PC-3 (cell line): ENCODE data around the gene CSN3.

Source experiments
- EZH2 ChIP-seq: fragments of 300-600 bp; sonication (generic); IDR thresholded peaks from one replicate; pipeline ENCODE4 v1.6.1; 2017; ENCODE audit warnings: antibody characterized with exemption, mild to moderate bottlenecking, low read length; ENCODE audit not compliant: unreplicated experiment
- TF ChIP-seq, protein P1 (sequence below): fragments of 300-600 bp; sonication (generic); conservative IDR thresholded peaks from 2 replicates; pipeline ENCODE4 v1.5.1; 2017; ENCODE audit warnings: antibody characterized with exemption, low read depth, mild to moderate bottlenecking, low read length

DNA sequence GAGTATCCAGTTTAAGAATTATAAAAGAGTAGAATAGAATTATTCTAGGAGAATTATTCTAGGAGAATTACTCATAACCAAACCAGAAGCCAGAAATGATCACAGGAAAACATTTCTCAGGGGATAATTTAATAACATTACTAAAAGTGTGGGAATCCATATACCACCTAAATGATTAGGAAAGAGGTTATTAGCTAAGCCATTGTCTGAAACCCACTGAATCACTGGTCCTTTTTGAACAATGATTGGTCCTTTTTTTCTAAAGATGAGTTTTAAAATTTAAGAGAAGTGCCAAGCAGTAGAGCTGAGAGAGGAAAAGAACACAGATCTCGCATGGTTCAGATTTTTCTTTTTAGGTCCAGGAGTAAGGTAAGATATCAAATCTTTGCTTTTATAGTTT is 47.0 kb upstream of the CSN3 start, which contains the start of gene ODAM:
- TF ChIP-seq, protein P1, sequence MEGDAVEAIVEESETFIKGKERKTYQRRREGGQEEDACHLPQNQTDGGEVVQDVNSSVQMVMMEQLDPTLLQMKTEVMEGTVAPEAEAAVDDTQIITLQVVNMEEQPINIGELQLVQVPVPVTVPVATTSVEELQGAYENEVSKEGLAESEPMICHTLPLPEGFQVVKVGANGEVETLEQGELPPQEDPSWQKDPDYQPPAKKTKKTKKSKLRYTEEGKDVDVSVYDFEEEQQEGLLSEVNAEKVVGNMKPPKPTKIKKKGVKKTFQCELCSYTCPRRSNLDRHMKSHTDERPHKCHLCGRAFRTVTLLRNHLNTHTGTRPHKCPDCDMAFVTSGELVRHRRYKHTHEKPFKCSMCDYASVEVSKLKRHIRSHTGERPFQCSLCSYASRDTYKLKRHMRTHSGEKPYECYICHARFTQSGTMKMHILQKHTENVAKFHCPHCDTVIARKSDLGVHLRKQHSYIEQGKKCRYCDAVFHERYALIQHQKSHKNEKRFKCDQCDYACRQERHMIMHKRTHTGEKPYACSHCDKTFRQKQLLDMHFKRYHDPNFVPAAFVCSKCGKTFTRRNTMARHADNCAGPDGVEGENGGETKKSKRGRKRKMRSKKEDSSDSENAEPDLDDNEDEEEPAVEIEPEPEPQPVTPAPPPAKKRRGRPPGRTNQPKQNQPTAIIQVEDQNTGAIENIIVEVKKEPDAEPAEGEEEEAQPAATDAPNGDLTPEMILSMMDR, result no peak
- TF ChIP-seq EZH2, result no peak
